Liver (tissue), 9 donors: ENCODE measurements around the gene PRSS27. TPM values are rescaled to one million over a fixed set of nuclear protein-coding genes. Genes with fewer than 3 reads are reported as not detected.

Experiments
- DNase-seq: peaks from one replicate; pipeline ENCODE4 v3.0.0-alpha.2; 2017; ENCODE audit warnings: low spot score
- H3K27ac ChIP-seq, 2 donors: one replicate each; pipeline ENCODE4 v1.7.0; 2013; ENCODE audit warnings: inconsistent platforms in 2 of 2, low read length in 2 of 2, control low read depth in 1 of 2, low read depth in 1 of 2, mild to moderate bottlenecking in 1 of 2
- H3K27me3 ChIP-seq, 4 donors: one replicate each; pipeline versions ENCODE4 v1.6.1 to v1.7.0; 2013; ENCODE audit warnings: low read length in 3 of 4, inconsistent platforms in 1 of 4, mild to moderate bottlenecking in 1 of 4, moderate library complexity in 1 of 4; ENCODE audit not compliant: control insufficient read depth in 4 of 4, insufficient read depth in 4 of 4
- H3K36me3 ChIP-seq, 4 donors: one replicate each; pipeline versions ENCODE4 v1.6.1 to v1.7.0; 2013; ENCODE audit warnings: low read length in 3 of 4, mild to moderate bottlenecking in 3 of 4, low read depth in 1 of 4, moderate library complexity in 1 of 4; ENCODE audit not compliant: control insufficient read depth in 4 of 4, insufficient read depth in 3 of 4
- H3K4me1 ChIP-seq, 4 donors: one replicate each; pipeline versions ENCODE4 v1.6.1 to v1.7.0; 2013; ENCODE audit warnings: low read length in 3 of 4, mild to moderate bottlenecking in 3 of 4, moderate library complexity in 1 of 4; ENCODE audit not compliant: control insufficient read depth in 4 of 4, insufficient read depth in 4 of 4
- H3K4me3 ChIP-seq, 3 donors: one replicate each; pipeline versions ENCODE4 v1.6.1 to v1.7.0; 2013; ENCODE audit warnings: low read length in 3 of 3, control low read depth in 1 of 3, low read depth in 1 of 3, mild to moderate bottlenecking in 1 of 3
- H3K9ac ChIP-seq, 2 donors: one replicate each; pipeline ENCODE4 v1.7.0; 2013; ENCODE audit warnings: low read length in 2 of 2, mild to moderate bottlenecking in 2 of 2, moderate library complexity in 2 of 2, control low read depth in 1 of 2, low read depth in 1 of 2
- H3K9me3 ChIP-seq, 4 donors: one replicate each; pipeline versions ENCODE4 v1.6.1 to v1.7.0; 2013; ENCODE audit warnings: low read length in 3 of 4; ENCODE audit not compliant: control insufficient read depth in 4 of 4
- ATF3 ChIP-seq: IDR thresholded peaks from 2 replicates; pipeline ENCODE4 v1.6.1; 2016; ENCODE audit warnings: antibody characterized with exemption
- CTCF ChIP-seq: fragments of 150-350 bp; IDR thresholded peaks from 2 replicates; pipeline ENCODE4 v1.5.1; 2017; ENCODE audit warnings: improper control_type of control experiment, low read depth, low read length; ENCODE audit not compliant: missing input control
- EGR1 ChIP-seq, 2 donors: IDR thresholded peaks; 2 replicates each; pipeline ENCODE4 v1.6.1; 2016 to 2018; ENCODE audit warnings: antibody characterized with exemption in 2 of 2, low read depth in 2 of 2
- FOXA1 ChIP-seq: IDR thresholded peaks from 2 replicates; pipeline ENCODE4 v1.6.1; 2016; ENCODE audit warnings: antibody characterized with exemption
- FOXA2 ChIP-seq: IDR thresholded peaks from 2 replicates; pipeline ENCODE4 v1.6.1; 2016; ENCODE audit warnings: antibody characterized with exemption
- GABPA ChIP-seq, 2 donors: IDR thresholded peaks in 1 of 2; conservative IDR thresholded peaks in 1 of 2; 2 replicates each; pipeline ENCODE4 v1.6.1; 2016; ENCODE audit warnings: antibody characterized with exemption in 2 of 2, mild to moderate bottlenecking in 1 of 2, moderate library complexity in 1 of 2
- HNF4A ChIP-seq, 2 donors: conservative IDR thresholded peaks; 2 replicates each; pipeline ENCODE4 v1.6.1; 2016; ENCODE audit warnings: antibody characterized with exemption in 2 of 2, mild to moderate bottlenecking in 2 of 2
- HNF4G ChIP-seq: IDR thresholded peaks from 2 replicates; pipeline ENCODE4 v1.6.1; 2016; ENCODE audit warnings: antibody characterized with exemption
- JUND ChIP-seq, 2 donors: IDR thresholded peaks; 2 replicates each; pipeline ENCODE4 v1.6.1; 2016; ENCODE audit warnings: antibody characterized with exemption in 2 of 2
- MAX ChIP-seq: IDR thresholded peaks from 2 replicates; pipeline ENCODE4 v1.6.1; 2016; ENCODE audit warnings: antibody characterized with exemption
- NR2F2 ChIP-seq: IDR thresholded peaks from 2 replicates; pipeline ENCODE4 v1.6.1; 2016; ENCODE audit warnings: antibody characterized with exemption
- RAD21 ChIP-seq, 2 donors: IDR thresholded peaks; 2 replicates each; pipeline ENCODE4 v1.6.1; 2016; ENCODE audit warnings: antibody characterized with exemption in 2 of 2, mild to moderate bottlenecking in 2 of 2
- REST ChIP-seq: IDR thresholded peaks from 2 replicates; pipeline ENCODE4 v1.6.1; 2016; ENCODE audit warnings: antibody characterized with exemption, mild to moderate bottlenecking
- RXRA ChIP-seq, 2 donors: IDR thresholded peaks; 2 replicates each; pipeline ENCODE4 v1.6.1; 2017 to 2018; ENCODE audit warnings: antibody characterized with exemption in 2 of 2, mild to moderate bottlenecking in 1 of 2
- SP1 ChIP-seq: IDR thresholded peaks from 2 replicates; pipeline ENCODE4 v1.6.1; 2018; ENCODE audit warnings: antibody characterized with exemption, mild to moderate bottlenecking
- TAF1 ChIP-seq: conservative IDR thresholded peaks from 2 replicates; pipeline ENCODE4 v1.6.1; 2016; ENCODE audit warnings: antibody characterized with exemption, mild to moderate bottlenecking
- YY1 ChIP-seq: IDR thresholded peaks from 2 replicates; pipeline ENCODE4 v1.6.1; 2016; ENCODE audit warnings: antibody characterized with exemption, mild to moderate bottlenecking
- ZBTB33 ChIP-seq: IDR thresholded peaks from 2 replicates; pipeline ENCODE4 v1.6.1; 2016; ENCODE audit warnings: antibody characterized with exemption
- WGBS: extraction: QIAGEN DNeasy Blood & Tissue Kit; methylation state at CpG from one replicate; pipeline ENCODE4 v1.1.7; 2013; 5-methylcytosine and 5-hydroxymethylcytosine counted together
- polyA plus RNA-seq, 2 donors: library from polyadenylated mRNA; stranded (reverse) in 1 of 2; unstranded in 1 of 2; fragments of 200-250 nt in 1 of 2; fragments of >200 nt in 1 of 2; fragmentation: Nextera tagmentation in 1 of 2; extraction: Ambion mirVana in 1 of 2; gene quantifications; one replicate each; pipeline versions ENCODE4 v1.2.1 to v1.2.3, GENCODE V29; 2013 to 2015
- total RNA-seq, 2 donors: library from RNA; depleted of rRNA; stranded (reverse); fragments of >200 nt; gene quantifications; one replicate each; pipeline ENCODE4 v1.2.3, GENCODE V29; 2014
- donor health status: healthy.
- donor health status: healthy.
- donor health status: healthy.
- donor health status: healthy.
- donor health status: healthy.

Gene PRSS27
- total and polyA plus RNA-seq, 4 donors, result 0.05 to 1.5 (median 0.22) TPM; not detected in 1

GRCh38 chr16:2713985-2714774 lies 5.8 kb downstream of the PRSS27 start:
- Histone ChIP-seq H3K27me3 (no peaks in the 10 kb centered on the region), H3K9me3 (no peaks in the 10 kb centered on the region), H3K36me3 (peaks cover 0 to 3% (median 0%) of the 10 kb centered on the region in 4 donors), H3K4me3 (no peak overlapping the region), H3K9ac (no peak overlapping the region), H3K27ac (no peak overlapping the region), H3K4me1 (peaks cover 3 to 8% (median 7%) of the 10 kb centered on the region in 4 donors)
- TF ChIP-seq SP1 (no peak), NR2F2 (no peak), MAX (no peak), RXRA (IDR thresholded peaks at IDR 0.05) (no peak), EGR1 (IDR thresholded peaks at IDR 0.05; ENCODE audit: low read depth in 2 of 2) (no peak), FOXA2 (no peak), REST (no peak), CTCF (no peak), GABPA (IDR thresholded peaks at IDR 0.05 in 1 of 2, conservative IDR thresholded peaks at IDR 0.05 in 1 of 2) (no peak), FOXA1 (no peak), YY1 (no peak), RAD21 (IDR thresholded peaks at IDR 0.05) (no peak), HNF4A (conservative IDR thresholded peaks at IDR 0.05) (no peak), TAF1 (no peak), HNF4G (no peak)
- no peak for DNase-seq
- WGBS, result 85% methylated on average over 28 of the region's 28 CpGs

GRCh38 chr16:2713523-2713922 lies 6.5 kb downstream of the PRSS27 start:
- Histone ChIP-seq H3K27me3 (no peaks in the 10 kb centered on the region), H3K9ac (no peak overlapping the region), H3K4me1 (peaks cover 0 to 1% (median under 1%) of the 10 kb centered on the region in 4 donors), H3K9me3 (no peaks in the 10 kb centered on the region), H3K27ac (no peak overlapping the region), H3K4me3 (no peak overlapping the region), H3K36me3 (peaks cover 0 to 7% (median 2%) of the 10 kb centered on the region in 4 donors)
- 84% methylated on average over 14 of the region's 14 CpGs for WGBS
- DNase-seq, result no peak
- TF ChIP-seq RAD21 (IDR thresholded peaks at IDR 0.05) (no peak), HNF4G (no peak), FOXA2 (no peak), JUND (IDR thresholded peaks at IDR 0.05) (no peak), CTCF (no peak), ZBTB33 (no peak), YY1 (no peak), TAF1 (no peak), GABPA (IDR thresholded peaks at IDR 0.05 in 1 of 2, conservative IDR thresholded peaks at IDR 0.05 in 1 of 2) (no peak), SP1 (no peak), RXRA (IDR thresholded peaks at IDR 0.05) (no peak), NR2F2 (no peak), ATF3 (no peak), FOXA1 (no peak)
